Stimulated activated CD8-positive, alpha-beta memory T cell treated with anti-CD3 and anti-CD28 coated beads, Interleukin-12 subunit alpha, Interleukin-12 subunit beta, amount 100 ng/mL, for 24 hours (primary cell): Measurements from ENCODE around the gene RNF126.
A peak's percentile ranks its signal among the peaks of the same experiment; 100 is the strongest.
"Not testable (repeated sequence)": the region's sequence is repeated elsewhere in the genome, so short reads cannot be mapped to it uniquely, and the experiment has no call there.

ENCODE experiments used
- DNase-seq: peaks from one replicate; pipeline ENCODE4 v3.0.0-alpha.2; 2020; ENCODE audit errors: extremely low read depth

Gene RNF126

DNA sequence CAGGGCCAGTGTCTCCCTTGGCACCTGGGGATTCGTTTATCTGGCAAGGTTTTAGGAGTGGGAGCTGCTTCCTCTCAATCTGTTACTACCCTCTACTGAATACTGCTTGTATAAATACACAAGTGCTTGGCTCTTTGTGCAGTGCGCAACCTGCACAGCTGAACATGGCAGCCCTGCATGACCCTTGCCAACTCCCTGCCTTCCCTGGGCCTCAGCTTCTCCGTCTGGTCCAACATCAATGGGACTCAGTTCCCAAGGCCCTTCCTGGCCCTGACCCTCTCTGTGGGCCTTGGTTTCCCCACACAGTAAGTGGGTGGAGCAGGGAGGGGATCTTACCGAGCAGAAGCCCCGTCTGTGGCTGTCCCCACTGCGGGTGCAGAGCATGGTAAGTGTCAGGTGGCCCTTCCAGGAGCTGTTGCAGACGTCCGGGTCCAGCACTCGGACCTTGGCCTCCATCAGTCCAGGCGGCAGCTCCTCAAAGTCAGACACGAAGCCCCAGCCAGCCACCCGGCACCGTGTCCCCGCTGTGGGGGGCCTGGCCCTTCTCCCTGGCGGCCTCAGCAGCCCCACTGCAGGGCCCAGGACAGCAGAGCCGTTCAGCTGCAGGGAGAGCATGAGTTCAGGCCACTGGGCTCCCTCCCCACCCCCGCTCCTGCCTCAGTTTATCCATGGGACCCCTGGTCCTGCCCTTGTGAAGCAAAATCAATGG lies 23.7 kb upstream of the RNF126 start:
- DNase-seq = no peak

GRCh38 chr19:685454-685931 lies 22.5 kb upstream of the RNF126 start:
- no peak for DNase-seq

GRCh38 chr19:682678-683320 lies 19.8 kb upstream of the RNF126 start:
- no peak for DNase-seq

- peak; percentile 77 for DNase-seq
Measured at GRCh38 chr19:681029-682019, 18.3 kb upstream of the RNF126 start.

DNA sequence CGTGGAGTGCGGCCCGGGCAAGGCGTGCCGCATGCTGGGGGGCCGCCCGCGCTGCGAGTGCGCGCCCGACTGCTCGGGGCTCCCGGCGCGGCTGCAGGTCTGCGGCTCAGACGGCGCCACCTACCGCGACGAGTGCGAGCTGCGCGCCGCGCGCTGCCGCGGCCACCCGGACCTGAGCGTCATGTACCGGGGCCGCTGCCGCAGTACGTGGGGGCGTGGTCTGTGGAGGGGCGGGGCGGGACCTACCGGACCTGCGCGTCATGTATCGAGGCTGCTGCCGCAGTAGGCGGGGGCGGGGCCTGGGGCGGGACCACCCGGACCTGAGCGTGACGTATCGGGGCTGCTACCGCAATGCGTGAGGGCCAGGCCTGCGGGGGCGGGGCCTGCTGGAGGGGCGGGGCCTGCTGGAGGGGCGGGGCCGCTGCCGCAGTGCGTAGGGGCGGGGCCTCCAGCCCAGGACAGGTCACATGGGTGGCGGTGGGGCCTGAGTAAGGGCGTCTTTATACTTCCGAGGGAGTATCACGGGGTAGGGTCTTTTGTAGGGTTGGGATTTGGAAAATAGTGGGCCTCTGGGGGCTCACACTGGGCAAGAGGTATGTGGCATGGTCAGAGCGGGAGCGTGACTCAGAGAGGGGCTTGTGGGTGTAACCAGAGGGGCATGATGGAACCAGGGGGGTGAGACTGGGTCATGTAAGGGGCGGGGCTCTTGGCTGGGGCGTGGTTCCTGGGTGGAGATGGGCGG lies 17.4 kb upstream of the RNF126 start:
- peak; percentile 100 for DNase-seq

- no peak for DNase-seq
Measured at GRCh38 chr19:679418-680286, 16.6 kb upstream of the RNF126 start.

- DNase-seq = no peak
Measured at GRCh38 chr19:678791-679388, 15.9 kb upstream of the RNF126 start.

- no peak for DNase-seq
Measured at GRCh38 chr19:677601-678436, 14.8 kb upstream of the RNF126 start.

GRCh38 chr19:677201-677600 lies 14.2 kb upstream of the RNF126 start:
- no peak for DNase-seq

GRCh38 chr19:676339-677105 lies 13.5 kb upstream of the RNF126 start, which contains the start of gene FSTL3:
Gene FSTL3 (plus strand): TSS chr19:676392. CDS start chr19:676424, 32 bp downstream.
- no peak for DNase-seq

DNA sequence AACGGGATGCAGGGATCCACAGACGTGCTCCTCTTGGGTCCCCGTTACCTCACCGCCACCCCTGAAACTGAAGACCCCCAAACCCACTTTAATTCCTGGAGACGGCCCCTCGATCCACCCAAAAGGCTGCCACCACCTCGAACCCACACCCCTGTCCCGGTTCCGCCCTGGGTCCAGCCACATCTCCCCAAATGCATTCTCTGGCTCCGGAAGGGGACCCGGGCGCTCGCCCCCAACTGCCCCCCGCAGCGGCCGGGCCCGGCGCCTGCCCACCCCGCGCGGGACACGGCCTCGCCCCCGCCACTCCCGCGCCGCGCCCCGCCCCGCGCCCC lies 13.0 kb upstream of the RNF126 start:
- no peak for DNase-seq

GRCh38 chr19:674282-675151 lies 11.5 kb upstream of the RNF126 start:
- DNase-seq = no peak

- DNase-seq = no peak
Measured at GRCh38 chr19:670609-671075, 7.6 kb upstream of the RNF126 start.

- DNase-seq = not testable (repeated sequence)
Measured at GRCh38 chr19:668675-669434, 5.8 kb upstream of the RNF126 start.

DNA sequence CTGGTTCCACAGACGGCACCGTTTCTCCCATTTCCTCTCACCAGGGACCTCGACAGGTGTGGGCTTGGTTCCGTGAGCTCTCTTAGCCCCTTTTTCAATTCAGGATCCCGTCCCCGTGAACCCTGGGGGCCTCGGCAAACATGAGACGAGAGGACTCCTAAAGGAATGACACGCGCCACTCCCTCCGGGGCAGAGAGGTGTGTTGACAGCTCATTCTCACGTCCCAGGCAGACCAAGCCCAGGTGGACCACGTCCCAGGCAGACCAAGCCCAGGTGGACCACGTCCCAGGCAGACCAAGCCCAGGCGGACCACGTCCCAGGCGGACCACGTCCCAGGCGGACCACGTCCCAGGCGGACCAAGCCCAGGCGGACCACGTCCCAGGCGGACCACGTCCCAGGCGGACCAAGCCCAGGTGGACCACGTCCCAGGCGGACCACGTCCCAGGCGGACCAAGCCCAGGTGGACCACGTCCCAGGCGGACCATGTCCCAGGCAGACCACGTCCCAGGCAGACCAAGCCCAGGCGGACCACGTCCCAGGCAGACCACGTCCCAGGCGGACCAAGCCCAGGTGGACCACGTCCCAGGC lies 4.1 kb upstream of the RNF126 start:
- DNase-seq = not testable (repeated sequence)

GRCh38 chr19:664913-665443 lies 2.0 kb upstream of the RNF126 start:
- peak; percentile 51 for DNase-seq
